Measurements from ENCODE around the gene TARP.

TARP gene

GRCh38 chr7:38211940-38212339 is 61.5 kb downstream of the TARP start:
- no peak for DNase-seq

GRCh38 chr7:38211486-38211885 is 62.0 kb downstream of the TARP start:
- DNase-seq, result no peak
